ENCODE data around the gene SUCNR1. TPM values are rescaled to one million over a fixed set of nuclear protein-coding genes. Genes with fewer than 3 reads are reported as not detected.

The SUCNR1 gene
- total and polyA plus RNA-seq, 2 of the 4 experiments (the other 2 are of a cell fraction) = not detected

DNA sequence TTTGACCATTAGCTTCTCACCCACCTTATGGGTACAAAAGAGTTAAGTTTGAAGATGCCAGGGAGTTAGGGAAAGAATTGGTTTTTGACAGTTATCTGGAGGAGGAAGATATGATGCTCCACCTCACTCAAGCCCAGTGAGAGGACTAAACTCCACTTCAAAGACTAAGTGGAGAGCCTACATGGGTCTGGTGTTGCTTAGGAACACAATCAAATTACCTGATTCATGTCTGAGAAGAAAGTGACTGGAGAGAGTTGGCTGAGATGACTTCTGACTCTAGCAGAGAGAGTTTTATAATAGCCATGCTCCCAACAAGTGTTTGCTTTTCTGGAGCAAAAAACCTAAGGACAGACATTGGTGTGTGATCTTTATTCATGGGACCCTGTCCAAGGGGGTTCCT lies 43.3 kb downstream of the SUCNR1 start:
- H4K5ac ChIP-seq (ENCODE audit: low read depth, low read length) = no peak overlapping the region
- intact Hi-C loops (cut with micrococcal nuclease) = loop anchor here (5.0 kb wide), 3 partner anchors 526 to 689 kb away; no protein-coding TSS in a partner anchor
- H3K4me2 ChIP-seq (ENCODE audit: low read depth, low read length) = no peak overlapping the region
- H2BK20ac ChIP-seq (ENCODE audit: low read depth, low read length) = peak overlapping the region; percentile 88
- H2BK120ac ChIP-seq (ENCODE audit: low read depth, low read length) = peak overlapping the region; percentile 21
- ChIA-PET CTCF (interaction anchor here (0.6 to 1.6 kb wide), 3 partner anchors 91 to 625 kb away, joined by 3 to 7 read pairs (median 5); no protein-coding TSS in a partner anchor), POLR2A (ENCODE audit: unreplicated experiment) (no interaction called here)
- H2AK5ac ChIP-seq (ENCODE audit: low read depth, low read length) = 0 out of 2 replicates have a peak overlapping the region, but pooled peaks have one; percentile 24
- H3K18ac ChIP-seq (ENCODE audit: low read depth, low read length) = peak overlapping the region; percentile 56; the same call in 1 of the 2 replicates
- no peak overlapping the region for H3K4me3 ChIP-seq (ENCODE audit: insufficient read depth, low read depth, low read length)
- H2BK15ac ChIP-seq (ENCODE audit: low read depth, low read length) = peak overlapping the region; percentile 87; the same call in 2 of the 3 replicates
- H3K9me3 ChIP-seq (ENCODE audit: control insufficient read depth, insufficient read depth, low read length) = peaks cover 3% of the 10 kb centered on the region; the same call in 1 of the 2 replicates
- no peak overlapping the region; the same call in 1 of the 2 replicates for H4K91ac ChIP-seq (ENCODE audit: insufficient read depth, low read depth, low read length)
- H4K8ac ChIP-seq (ENCODE audit: low read depth in 2 of 2, low read length in 2 of 2) = peak overlapping the region; percentile 28 to 31; a peak in 1 of 4 replicates
- H3K27me3 ChIP-seq (ENCODE audit: control insufficient read depth, insufficient read depth, low read length) = no peaks in the 10 kb centered on the region
- no peaks in the 10 kb centered on the region for H4K20me1 ChIP-seq (ENCODE audit: insufficient read depth, low read length)
- H2AK9ac ChIP-seq (replicated peaks; ENCODE audit: low read depth, low read length, poor library complexity) = no peak overlapping the region
- TF ChIP-seq NFE2L2 (IDR thresholded peaks at IDR 0.05; ENCODE audit: low read depth, low read length) (no peak), RCOR1 (IDR thresholded peaks at IDR 0.05; ENCODE audit: insufficient replicate concordance, low read length) (no peak), ELK1 (IDR thresholded peaks at IDR 0.05; ENCODE audit: borderline replicate concordance, low read depth, low read length) (no peak), CEBPB (IDR thresholded peaks at IDR 0.05; ENCODE audit: low read depth, low read length) (no peak)
- TF ChIP-seq, protein P1, sequence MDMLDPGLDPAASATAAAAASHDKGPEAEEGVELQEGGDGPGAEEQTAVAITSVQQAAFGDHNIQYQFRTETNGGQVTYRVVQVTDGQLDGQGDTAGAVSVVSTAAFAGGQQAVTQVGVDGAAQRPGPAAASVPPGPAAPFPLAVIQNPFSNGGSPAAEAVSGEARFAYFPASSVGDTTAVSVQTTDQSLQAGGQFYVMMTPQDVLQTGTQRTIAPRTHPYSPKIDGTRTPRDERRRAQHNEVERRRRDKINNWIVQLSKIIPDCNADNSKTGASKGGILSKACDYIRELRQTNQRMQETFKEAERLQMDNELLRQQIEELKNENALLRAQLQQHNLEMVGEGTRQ (IDR thresholded peaks at IDR 0.05; ENCODE audit: low read depth, low read length) = no peak
- ATAC-seq (ENCODE audit: low read depth) (no peak), DNase-seq (no peak)
- no peak overlapping the region for H2AFZ ChIP-seq (replicated peaks; ENCODE audit: low read length, poor library complexity)
- BruUV-seq (replicated peaks) = no TSS peak
- H3K9ac ChIP-seq (ENCODE audit: low read depth, low read length) = no peak overlapping the region
- no peaks in the 10 kb centered on the region for H3K9me1 ChIP-seq (ENCODE audit: insufficient read depth, low read length)
- no peak overlapping the region for H2BK5ac ChIP-seq (ENCODE audit: low read depth, low read length, poor library complexity, severe bottlenecking)
- H3K14ac ChIP-seq (replicated peaks; ENCODE audit: low read depth, low read length) = peak overlapping the region; percentile 61
- H3K56ac ChIP-seq (ENCODE audit: extremely low read depth, insufficient read depth, low read length) = no peak overlapping the region
- H3K27ac ChIP-seq (ENCODE audit: insufficient read depth, low read length) = no peak overlapping the region
- dilution Hi-C loops (cut with HindIII; ENCODE audit: low sequenced_read_pairs, unreplicated experiment) = no loop called here
- no peaks in the 10 kb centered on the region for H3K4me1 ChIP-seq (ENCODE audit: control insufficient read depth, insufficient read depth, low read length)
- in situ Hi-C loops (cut with MboI; ENCODE audit: low sequenced_read_pairs) = loop anchor here (5.0 kb wide), 1 partner anchor 624 kb away; no protein-coding TSS in a partner anchor
- 0 out of 2 replicates have a peak overlapping the region, but pooled peaks have one; percentile 1 for H3K4ac ChIP-seq (ENCODE audit: low read depth, low read length)
- H3K23ac ChIP-seq (ENCODE audit: low read depth, low read length) = no peak overlapping the region
- no peaks in the 10 kb centered on the region for H3K79me1 ChIP-seq (ENCODE audit: low read depth in 1 of 2, low read length in 2 of 2)
- no peaks in the 10 kb centered on the region for H3K36me3 ChIP-seq (ENCODE audit: control insufficient read depth, insufficient read depth, low read length)

All from IMR-90 (cell line).